ENCODE measurements around the gene TLE1.
"Not testable (repeated sequence)": the region's sequence is repeated elsewhere in the genome, so short reads cannot be mapped to it uniquely, and the experiment has no call there.

TLE1 gene

GRCh38 chr9:81599837-81600236 lies 89.5 kb downstream of the TLE1 start:
- DNase-seq = no peak

- DNase-seq = no peak
These were observed 90.5 kb downstream of the TLE1 start for GRCh38 chr9:81598811-81599210.

- no peak for DNase-seq
These were observed 91.2 kb downstream of the TLE1 start for GRCh38 chr9:81598123-81598497.

- DNase-seq = no peak
These were observed 91.8 kb downstream of the TLE1 start for GRCh38 chr9:81597419-81598122.

- DNase-seq = no peak
These were observed 92.5 kb downstream of the TLE1 start for GRCh38 chr9:81596679-81597418.

- DNase-seq = peak; percentile 84
These were observed 93.3 kb downstream of the TLE1 start for GRCh38 chr9:81595887-81596543.

GRCh38 chr9:81595293-81595692 lies 94.1 kb downstream of the TLE1 start:
- not testable (repeated sequence) for DNase-seq

- no peak for DNase-seq
These were observed 94.9 kb downstream of the TLE1 start for GRCh38 chr9:81594415-81594814.

- DNase-seq = no peak
These were observed 96.5 kb downstream of the TLE1 start for GRCh38 chr9:81592887-81593266.

GRCh38 chr9:81591791-81592190 lies 97.6 kb downstream of the TLE1 start:
- no peak for DNase-seq

GRCh38 chr9:81590688-81591087 lies 98.7 kb downstream of the TLE1 start:
- DNase-seq = no peak

GRCh38 chr9:81589819-81590218 lies 99.5 kb downstream of the TLE1 start:
- DNase-seq = no peak

- DNase-seq = no peak
These were observed 100.0 kb downstream of the TLE1 start for GRCh38 chr9:81589392-81589791.

GRCh38 chr9:81588148-81588871 lies 101.0 kb downstream of the TLE1 start:
- DNase-seq = no peak

- DNase-seq = no peak
These were observed 102.6 kb downstream of the TLE1 start for GRCh38 chr9:81586786-81587185.

GRCh38 chr9:81585191-81585763 lies 104.1 kb downstream of the TLE1 start:
- no peak for DNase-seq

GRCh38 chr9:81584099-81584498 lies 105.2 kb downstream of the TLE1 start:
- no peak for DNase-seq

- DNase-seq = no peak
These were observed 107.4 kb downstream of the TLE1 start for GRCh38 chr9:81581986-81582385.

- no peak for DNase-seq
These were observed 110.0 kb downstream of the TLE1 start for GRCh38 chr9:81579381-81579780.

GRCh38 chr9:81578606-81579005 lies 110.7 kb downstream of the TLE1 start:
- peak; percentile 86 for DNase-seq

GRCh38 chr9:81575956-81576355 lies 113.4 kb downstream of the TLE1 start:
- DNase-seq = peak; percentile 38

GRCh38 chr9:81574405-81574804 lies 114.9 kb downstream of the TLE1 start:
- peak; percentile 78 for DNase-seq

Measured in fibroblast of skin of right quadriceps (primary cell).